HG03442 (cell line): ENCODE measurements around the gene OSBP2.

Experiments
- ATAC-seq: cut with Tn5 transposase; IDR thresholded peaks from one replicate; pipeline ENCODE4 v1.9.1; 2021; ENCODE audit warnings: mild to moderate bottlenecking, moderate library complexity; ENCODE audit not compliant: unreplicated experiment

OSBP2 gene

DNA sequence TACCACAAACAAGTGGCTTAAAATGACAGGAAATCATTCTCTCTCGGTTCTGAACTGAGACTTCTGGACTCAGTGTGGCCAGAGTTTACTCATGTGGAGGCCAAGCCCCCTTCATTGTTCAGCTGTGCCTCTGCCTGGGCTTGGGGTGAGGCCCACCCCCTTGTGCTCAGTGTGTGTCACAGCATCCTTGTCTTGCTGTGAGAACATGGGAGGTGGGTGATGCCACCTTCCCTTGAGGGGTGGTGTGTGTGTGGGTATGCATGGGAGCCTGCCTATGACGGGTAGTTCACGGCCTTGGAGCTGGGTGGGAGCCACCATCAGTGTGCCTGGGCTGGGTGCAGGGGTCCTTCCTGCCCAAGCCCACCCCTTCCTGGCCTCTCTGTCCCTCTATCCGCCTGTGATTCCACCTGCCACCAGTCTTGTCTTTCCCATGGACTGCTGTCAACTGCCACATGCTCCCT lies 172.2 kb downstream of the OSBP2 start:
- no peak for ATAC-seq

DNA sequence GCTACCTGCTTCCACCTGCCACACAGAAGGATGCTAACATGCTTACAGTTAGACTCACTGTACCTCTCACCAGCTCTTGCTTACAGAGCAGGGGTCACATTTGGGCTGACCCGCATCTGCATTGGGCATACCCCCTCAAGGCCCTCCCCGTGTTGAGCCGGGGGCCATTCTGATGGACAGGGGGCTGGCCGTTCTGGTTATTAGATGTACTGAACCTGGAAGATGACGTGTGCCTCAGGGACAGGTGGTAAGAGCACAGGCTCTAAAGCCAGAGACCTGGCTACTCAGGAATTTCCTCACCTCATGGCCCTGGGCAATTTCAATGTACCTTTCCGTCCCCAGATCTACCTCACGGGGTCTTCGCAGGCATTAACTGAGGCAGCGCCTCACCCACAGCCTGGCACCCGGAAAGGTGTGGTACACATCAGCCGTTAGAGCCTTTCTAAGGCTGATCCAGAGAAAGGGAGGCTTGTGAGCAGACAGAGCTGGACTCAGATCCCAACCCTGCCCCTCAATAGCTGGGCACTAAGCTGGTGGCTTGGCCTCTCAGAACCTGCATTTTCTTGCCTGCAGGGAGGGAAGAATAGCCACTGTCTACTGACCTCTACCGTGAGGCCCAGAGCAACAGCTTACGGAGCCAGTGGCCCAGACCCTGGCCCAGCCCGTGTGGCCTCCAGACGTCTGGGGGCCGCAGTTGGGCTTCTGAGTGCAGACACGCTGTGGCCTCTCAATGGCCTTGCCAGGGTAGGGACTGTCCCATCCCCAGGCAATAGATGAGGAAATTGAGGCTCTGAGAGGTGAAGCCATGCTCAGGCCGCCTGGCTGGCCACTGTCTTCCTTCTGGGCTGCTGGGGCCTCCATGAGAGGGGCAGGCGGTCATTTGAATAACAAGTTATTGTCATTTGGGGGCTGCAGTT lies 173.3 kb downstream of the OSBP2 start:
- no peak for ATAC-seq

DNA sequence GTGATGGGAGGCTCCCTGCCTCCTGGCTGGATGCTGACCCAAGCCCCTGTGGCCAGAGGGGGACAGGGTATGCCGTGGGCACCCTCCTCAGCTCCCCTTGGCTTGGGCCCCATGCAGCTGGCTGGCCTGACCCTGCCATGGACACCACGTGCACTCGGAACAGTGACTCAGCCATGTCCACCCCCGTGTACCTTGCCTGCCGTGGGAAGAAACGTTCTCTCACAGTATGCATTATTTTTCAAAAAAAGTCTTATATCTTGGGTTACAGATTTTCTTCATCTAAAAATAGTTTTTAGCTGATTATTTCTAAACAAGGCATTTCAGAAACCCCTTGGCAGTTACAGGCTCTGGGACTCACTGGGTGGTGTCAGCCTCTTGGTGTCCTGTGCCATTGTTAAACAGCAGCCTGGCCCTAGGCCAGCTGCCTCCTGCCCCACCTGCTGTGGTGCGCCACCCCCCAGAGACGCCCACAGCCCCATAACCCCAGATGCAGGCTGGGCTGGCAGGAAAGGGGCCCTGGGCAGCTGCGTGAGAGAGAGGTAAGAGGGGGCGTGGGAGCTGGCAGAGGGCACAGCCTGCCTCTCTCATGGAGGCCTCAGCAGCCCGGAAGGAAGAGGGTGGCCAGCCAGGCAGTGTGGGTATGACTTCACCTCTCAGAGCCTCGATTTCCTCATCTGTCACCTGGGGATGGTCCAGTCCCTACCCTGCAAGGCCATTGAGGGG lies 174.2 kb downstream of the OSBP2 start:
- no peak for ATAC-seq

DNA sequence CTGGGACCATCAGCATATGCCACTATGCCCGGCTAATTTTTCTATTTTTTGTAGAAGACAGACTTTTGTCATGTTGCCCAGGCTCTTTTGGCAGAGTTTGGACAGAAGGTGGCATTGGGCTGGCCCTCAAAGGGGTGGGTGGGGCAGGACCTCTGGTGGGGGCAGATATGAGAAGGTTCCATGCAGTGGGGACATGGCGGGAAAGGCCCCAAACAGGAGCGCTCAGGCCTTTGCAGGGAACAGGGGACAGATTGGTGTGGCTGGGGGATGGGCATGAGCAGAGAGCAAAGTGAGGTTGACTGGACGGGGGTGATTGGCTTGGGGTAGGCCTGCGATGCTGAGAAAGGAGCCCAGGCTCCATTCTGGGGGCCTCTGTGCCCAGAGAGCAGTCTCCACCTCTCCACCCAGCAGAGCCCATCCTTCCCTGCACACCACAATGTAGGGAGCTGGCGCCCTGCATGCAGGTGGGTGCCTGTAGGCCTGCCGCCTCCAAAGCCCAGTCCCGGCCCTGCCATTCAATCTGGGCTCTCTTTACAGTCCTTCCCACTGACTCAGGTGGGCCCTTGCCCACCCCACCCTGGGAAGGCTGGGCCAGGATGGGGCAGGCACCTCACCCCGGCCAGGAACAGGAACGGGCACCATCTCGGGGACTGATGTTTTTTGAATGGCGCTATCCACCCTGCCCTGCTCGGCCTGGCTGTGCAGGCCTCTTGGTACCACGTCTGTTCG lies 175.2 kb downstream of the OSBP2 start:
- no peak for ATAC-seq

DNA sequence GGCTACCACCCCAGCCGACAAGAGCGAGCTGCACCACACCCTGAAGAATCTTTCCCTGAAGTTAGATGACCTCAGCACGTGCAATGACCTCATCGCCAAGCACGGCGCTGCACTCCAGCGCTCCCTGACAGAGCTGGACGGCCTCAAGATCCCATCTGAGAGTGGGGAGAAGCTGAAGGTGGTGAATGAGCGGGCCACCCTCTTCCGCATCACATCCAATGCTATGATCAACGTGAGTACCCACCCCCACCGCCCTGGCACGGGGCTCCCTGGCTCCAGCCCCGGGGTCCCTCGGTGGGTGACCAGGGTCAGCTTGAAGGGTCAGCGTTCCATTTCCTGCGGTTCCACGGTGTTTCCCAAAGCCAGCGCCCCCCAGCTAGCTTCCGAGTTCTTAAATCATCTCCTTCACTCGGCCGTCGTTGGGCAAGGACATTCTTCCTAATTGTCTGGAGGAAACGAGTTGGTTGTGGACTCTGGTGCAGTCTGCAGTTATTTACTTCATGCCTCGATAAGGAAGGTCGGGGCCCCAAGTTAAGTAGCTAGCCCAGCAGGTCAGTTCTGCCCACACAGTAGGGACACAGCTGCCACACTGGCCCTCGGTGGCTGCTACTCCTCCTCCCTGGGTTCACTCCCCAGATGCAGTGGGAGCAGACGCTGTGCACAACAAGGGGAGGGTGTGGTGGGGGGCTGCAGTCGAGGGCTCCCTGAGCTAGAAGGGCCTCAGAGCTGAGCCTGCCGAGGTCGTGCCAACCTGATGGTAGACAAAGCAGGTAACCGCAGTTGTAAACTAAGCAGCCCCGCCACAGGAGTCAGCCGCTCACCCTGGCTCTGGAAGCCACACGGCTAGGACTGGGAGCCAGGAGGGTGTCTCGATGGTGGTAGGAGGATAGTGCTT lies 176.0 kb downstream of the OSBP2 start:
- no peak for ATAC-seq

DNA sequence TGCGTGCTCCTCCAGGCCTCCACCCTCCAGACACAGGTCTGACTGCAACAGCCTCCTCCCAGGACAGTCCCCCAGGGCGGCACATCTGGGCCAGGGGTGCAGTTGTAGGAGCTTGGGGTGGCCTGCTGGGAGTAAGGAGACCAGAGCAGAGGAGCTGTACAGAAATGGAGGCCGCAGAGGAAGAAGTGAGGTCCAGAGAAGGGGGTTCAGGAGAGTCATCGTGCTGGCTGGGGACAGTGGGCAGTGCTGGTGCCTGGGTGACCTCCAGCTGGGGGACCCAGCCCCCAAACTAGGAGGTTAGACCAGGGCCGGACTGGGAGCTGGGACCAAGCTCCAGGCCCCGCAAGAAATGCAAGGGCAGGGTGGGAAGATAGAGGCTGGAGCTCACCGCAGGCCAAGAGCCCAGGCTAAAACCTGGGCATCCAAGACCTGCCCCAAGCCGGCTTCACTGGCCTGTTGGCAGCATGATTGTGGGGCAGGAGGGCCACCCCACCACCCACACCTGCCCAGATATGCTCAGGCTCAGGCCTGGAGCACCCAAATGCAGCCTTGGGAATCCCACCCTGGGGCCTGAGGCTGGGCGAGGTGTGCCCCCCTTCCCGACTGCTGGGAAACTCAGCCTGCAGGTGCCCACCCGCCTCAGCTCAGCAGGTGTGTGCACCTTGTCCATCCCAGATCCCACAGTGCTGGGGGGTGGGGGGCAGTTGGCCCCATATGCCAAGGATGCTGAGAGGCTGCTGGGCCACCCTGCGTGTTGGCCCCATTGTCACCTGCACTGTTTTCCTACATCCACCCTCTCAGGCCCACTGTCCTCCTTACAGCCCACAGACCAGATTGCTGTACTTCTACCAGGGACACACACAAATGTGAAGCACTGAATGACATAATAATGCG lies 177.0 kb downstream of the OSBP2 start:
- no peak for ATAC-seq

DNA sequence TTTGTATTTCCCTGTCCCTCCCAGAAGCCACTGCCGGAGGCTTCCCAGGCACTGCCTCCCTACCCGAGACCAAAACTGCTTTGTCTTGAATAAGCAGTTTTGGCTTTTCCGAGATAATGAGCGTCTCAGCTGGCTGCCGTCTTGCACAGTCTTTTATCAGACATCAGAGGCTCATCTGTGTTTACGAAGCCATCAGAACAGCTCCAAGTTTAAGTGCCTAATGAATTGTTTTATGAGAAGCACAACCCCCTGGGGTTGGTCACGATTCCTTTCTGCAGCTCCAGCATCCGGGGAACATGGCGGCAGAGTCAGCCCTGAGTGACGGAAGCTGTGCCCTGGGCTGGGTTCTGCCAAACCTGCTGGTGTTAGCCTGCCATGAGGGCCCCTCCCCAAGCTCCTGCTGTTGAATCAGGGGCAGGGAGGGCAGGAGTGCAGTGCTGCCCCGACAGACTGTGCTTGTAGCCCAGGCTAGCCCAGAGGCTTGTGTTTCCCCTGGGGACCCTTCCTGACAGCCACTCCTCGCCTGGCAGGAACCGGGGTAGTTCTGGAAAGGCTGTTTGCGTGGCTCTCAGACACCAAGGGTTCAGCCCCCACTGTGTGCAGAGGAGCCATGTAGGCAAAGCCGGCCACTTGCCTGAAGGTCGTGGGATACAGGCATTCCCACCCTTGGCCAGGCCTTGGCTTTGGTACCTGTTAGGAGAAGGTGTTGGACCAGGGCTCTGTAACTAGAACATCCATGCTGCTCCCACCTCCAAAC lies 177.8 kb downstream of the OSBP2 start:
- no peak for ATAC-seq

DNA sequence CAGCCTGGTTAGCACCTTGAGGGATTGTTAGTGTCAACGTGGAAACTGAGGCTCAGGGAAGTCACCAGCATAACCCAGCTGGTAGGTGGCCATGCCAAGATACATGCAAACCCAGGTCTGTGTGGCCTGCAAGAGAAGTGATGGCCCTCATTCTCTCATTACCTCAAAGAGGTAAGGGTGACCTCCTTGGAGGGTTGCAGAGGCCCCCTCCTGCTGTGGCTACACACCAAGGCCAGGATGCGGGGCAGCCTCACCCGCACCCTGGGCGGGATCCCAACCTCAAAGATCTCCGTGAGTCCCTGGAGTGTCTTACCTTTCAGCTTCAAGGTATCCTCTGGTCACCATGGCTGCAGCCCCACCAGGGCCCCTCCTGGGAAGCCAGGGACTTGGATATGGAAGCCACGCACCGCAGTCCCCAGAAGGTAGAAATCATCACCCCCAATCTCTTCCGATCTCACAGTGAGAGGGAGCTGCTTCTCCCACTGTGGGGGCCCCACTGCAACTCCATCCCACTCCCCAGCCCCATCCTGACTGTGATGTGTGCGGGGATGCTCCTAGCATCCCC lies 178.5 kb downstream of the OSBP2 start:
- ATAC-seq = no peak

DNA sequence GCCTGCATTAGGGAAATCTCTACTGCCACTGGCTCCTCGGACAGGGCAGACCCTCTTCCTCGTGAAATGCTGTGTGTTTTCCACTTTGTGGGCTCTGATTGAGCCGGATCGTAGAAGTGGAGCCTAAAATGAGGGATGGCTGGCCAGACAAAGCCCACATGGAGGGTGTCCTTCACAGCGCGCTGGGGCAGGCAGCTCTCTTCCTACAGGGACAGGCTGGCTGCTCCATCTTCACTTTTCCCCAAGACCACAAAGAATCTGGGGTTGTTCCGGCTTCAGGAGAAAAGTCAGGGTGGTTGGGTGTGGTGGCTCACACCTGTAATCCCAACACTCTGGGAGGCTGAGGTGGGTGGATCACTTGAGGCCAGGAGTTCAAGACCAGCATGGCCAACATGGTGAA lies 179.0 kb downstream of the OSBP2 start:
- no peak for ATAC-seq

DNA sequence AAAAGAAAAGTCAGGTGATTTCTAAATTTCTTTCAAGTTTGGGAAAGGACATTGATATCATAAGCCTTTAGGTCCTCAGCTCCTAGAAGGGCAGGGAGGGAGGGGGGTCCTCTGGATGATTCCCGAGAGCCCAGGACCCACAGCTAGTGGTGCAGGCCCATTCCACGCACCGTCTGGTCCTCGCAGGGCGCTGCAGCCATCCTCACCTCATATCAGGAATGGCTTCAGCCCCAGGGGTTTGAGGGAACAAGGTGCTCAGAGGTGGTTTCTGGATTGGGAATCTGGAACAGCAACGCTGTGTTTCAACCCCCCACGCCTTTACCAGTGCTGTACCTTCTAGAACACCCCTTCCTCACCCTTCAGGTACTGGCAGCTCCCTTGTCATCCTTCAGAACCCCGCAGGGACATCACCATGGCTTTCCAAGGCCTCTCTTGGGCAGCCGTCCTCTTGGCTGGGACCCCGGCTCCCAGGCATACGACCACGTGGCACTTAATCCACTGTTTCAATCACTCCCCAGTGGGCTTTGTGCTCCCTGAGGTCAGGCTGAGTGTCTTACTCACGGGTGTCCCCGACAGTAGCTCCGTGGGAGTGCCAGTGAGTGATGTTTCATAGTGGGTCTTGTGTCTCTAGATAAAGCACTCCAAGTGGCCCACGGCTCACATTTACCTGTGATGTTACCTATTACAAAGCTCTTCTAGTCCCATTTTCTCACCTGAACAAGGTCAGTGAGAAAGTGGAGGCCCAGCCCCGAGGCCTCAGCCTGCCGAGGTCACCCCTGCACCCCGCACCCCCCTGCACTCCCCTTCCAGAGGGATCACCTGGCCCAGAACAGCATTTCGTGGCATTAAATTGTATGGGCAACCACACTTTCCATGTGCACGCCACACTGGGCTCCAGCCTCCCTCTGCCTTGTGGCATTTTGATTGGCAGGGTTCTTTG lies 180.0 kb downstream of the OSBP2 start:
- ATAC-seq = no peak

DNA sequence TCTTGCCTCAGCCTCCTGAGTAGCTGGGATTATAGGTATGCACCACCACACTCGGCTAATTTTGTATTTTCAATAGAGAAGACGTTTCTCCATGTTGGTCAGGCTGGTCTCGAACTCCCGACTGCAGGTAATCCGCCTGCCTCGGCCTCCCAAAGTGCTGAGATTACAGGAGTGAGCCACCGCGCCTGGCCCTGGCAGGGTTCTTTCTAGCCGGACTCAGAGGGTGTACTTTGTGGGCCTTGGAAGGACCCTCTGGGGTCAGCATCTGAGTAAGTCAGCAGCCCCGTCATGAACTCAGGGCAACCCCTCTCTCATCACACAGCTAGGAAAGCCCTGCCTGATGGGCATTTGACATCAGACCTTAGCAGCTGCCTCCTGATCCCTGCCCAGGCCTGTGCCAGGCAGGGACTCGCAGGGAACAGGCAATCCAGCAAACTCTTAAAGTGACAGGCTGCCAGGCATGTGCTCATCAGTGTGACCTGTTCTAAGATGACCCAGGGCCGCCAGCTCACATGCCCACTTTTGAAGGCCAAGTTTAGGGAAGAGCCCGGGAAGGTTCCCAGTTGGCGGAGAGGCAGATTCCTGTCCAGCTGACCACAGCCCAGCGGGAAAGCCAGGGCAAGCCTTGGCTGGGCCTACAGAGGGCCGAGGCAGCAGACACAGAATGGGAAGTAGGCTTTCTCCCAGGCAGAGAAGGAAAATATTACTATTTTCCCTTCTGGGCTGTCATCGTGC lies 181.0 kb downstream of the OSBP2 start:
- ATAC-seq = no peak

DNA sequence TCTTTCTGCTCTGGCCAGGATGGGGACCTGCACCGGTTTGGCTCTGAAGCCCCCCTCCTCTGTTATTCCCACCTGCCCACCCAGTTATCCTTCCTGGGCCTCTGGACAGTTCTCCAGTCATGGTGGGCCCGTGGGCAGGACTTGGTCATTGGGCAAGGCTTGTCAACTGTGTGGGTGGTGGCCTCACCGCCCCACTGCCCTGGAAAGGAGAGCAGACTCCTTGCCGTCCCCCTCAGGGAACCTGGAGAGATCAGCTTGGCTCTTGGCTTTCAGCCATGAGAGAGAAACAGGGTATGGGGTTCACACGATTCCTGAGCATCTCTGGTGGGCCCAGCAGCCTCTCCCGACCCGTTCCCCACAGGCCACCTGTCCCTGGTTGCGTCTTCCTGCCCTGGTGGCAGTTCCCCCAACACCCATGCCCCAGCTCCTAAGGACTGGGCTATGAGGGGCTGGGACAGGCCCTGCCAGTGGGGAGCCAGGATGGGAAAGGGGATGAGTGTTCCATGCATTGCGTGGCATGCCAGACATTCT lies 181.6 kb downstream of the OSBP2 start:
- no peak for ATAC-seq

DNA sequence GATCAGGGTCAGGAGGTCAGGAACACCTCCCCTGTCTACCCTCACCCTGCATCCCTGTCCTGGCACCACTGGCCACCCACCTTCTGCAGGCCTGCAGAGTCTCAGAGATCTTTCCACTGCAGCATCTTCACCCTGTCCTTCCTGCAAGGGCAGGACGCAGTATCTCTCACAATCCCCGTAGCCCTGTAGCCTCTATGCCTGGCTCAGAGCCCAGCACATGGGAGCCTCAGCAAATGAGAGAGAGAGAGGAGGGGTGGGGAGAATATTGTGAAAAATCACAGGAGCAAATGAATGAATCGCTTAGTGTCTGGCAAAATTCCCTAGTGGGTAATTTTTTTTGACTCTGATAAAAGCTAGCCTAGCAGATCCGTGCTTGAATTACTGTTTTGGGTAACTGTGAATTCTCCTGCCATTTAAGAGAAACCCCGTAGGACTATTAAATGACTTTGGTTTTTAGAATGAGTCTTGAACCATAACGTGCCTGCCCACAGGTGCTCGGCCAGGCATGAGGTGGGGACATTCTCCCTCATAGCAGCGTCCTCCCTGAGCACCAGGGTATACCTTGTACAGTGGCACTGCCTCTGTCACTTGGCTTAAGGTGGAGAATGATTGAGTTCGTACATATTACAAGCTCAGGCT lies 182.4 kb downstream of the OSBP2 start:
- ATAC-seq = no peak

DNA sequence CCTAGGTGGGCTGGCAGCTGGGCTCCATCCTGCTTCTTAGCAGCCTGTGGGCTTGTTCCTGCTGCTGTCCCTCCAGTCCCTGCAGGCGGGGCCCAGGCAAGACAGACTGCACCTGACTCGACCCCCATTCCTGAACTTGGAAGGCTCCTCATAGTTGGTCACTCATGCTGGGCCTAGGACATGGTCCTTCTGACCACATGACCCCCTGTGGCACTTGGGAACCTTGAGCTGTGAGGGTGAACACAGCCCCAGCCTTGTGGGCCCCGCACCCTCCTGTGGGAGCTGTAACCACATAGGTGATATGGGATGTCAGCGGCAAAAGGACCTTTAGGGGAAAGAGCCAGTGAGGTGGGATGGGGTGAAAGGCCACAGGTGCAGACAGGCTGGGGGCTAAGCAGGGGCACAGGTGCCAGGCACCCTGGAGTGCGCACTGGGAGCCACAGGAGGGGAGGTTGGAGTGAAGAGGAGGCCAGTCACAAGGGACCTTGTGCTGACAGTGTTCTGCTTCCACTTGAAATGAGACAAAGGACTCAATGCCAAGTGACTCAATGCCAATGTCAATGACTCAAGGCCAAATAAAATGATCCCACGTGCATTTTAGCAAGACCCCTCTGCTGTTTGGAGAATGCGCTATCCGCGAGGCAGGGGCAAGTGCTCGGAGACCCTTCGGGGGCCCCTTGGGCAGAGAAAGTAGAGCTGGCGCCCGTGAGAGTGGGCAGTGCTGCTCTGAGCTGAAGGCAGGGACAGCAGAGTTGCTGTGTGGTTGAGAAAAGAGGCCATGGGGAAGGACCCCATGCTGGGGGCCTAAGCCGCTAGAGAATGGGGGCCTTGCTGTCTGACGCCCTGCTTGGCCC lies 183.2 kb downstream of the OSBP2 start:
- ATAC-seq = no peak
